K562 (cell line): ENCODE measurements around the gene FLT1. TPM values are rescaled to one million over a fixed set of nuclear protein-coding genes. Genes with fewer than 3 reads are reported as not detected.

Experiments
- DIDO1 ChIP-seq: fragments of 450-650 bp; IDR thresholded peaks from 2 replicates; pipeline ENCODE4 v1.6.1; 2016; ENCODE audit warnings: low read depth, missing biosample characterization, missing genetic modification characterization
- FOXJ2 ChIP-seq: fragments of 200-800 bp; sonication (Bioruptor generic); IDR thresholded peaks from 2 replicates; pipeline ENCODE4 v1.6.1; 2016; ENCODE audit warnings: missing genetic modification characterization, missing compliant biosample characterization
- JUND ChIP-seq, 2 experiments: IDR thresholded peaks; 2 replicates in 1 of 2; 3 replicates in 1 of 2; pipeline ENCODE4 v1.6.1; 2011; ENCODE audit warnings: borderline replicate concordance in 2 of 2, low read depth in 2 of 2, low read length in 2 of 2, improper control_type of control experiment in 1 of 2, missing biosample characterization in 1 of 2, missing genetic modification characterization in 1 of 2, missing genetic modification reagents in 1 of 2
- KDM2B ChIP-seq: fragments of 250-450 bp; sonication (Bioruptor Pico); IDR thresholded peaks from 2 replicates; pipeline ENCODE4 v1.8.0; 2021; ENCODE audit warnings: mild to moderate bottlenecking, moderate library complexity
- MTA3 ChIP-seq: fragments of 450-650 bp; formaldehyde crosslinking; IDR thresholded peaks from 2 replicates; pipeline ENCODE4 v1.6.1; 2017; ENCODE audit warnings: mild to moderate bottlenecking, borderline replicate concordance
- NFIC ChIP-seq: fragments of 450-650 bp; IDR thresholded peaks from 2 replicates; pipeline ENCODE4 v1.6.1; 2017; ENCODE audit warnings: mild to moderate bottlenecking, inconsistent platforms
- NFYB ChIP-seq: IDR thresholded peaks from 2 replicates; pipeline ENCODE4 v1.6.1; 2011; ENCODE audit warnings: mild to moderate bottlenecking, moderate library complexity; ENCODE audit not compliant: insufficient read length; ENCODE audit errors: extremely low read depth
- RB1 ChIP-seq: fragments of 450-650 bp; IDR thresholded peaks from 2 replicates; pipeline ENCODE4 v1.6.1; 2017; ENCODE audit warnings: low read depth, mild to moderate bottlenecking
- RFX1 ChIP-seq: fragments of 450-650 bp; IDR thresholded peaks from 2 replicates; pipeline ENCODE4 v1.6.1; 2016; ENCODE audit warnings: mild to moderate bottlenecking, moderate library complexity
- TFE3 ChIP-seq: fragments of 450-650 bp; formaldehyde crosslinking; IDR thresholded peaks from 2 replicates; pipeline ENCODE4 v1.4.0; 2020; ENCODE audit warnings: mild to moderate bottlenecking, mixed read lengths
- ZBTB5 ChIP-seq: fragments of 450-650 bp; IDR thresholded peaks from 2 replicates; pipeline ENCODE4 v1.6.1; 2017; ENCODE audit warnings: antibody characterized with exemption
- ZNF12 ChIP-seq: sonication (generic); formaldehyde crosslinking; IDR thresholded peaks from 2 replicates; pipeline ENCODE4 v1.4.0; 2020; ENCODE audit warnings: mild to moderate bottlenecking, missing genetic modification reagents
- ZNF584 ChIP-seq: fragments of 200-800 bp; sonication (Bioruptor generic); IDR thresholded peaks from 2 replicates; pipeline ENCODE4 v1.6.1; 2016; ENCODE audit warnings: low read depth, mild to moderate bottlenecking, missing genetic modification characterization, missing compliant biosample characterization
- ZNF79 ChIP-seq: fragments of 250-450 bp; sonication (Bioruptor Pico); IDR thresholded peaks from 2 replicates; pipeline ENCODE4 v1.4.0; 2020; ENCODE audit warnings: low read depth, mild to moderate bottlenecking, moderate library complexity
- polyA plus RNA-seq, 8 experiments: library from polyadenylated mRNA; depleted of rRNA in 4 of 8; stranded (reverse) in 5 of 8; unstranded in 3 of 8; fragments of >200 nt; fragmentation: Nextera tagmentation in 2 of 8; fragmentation: Illumina TruSeq in 1 of 8; extraction: Ambion mirVana in 2 of 8; extraction: Trizol in 1 of 8; gene quantifications; 2 replicates each; pipeline versions ENCODE4 v1.2.1 to v1.2.3, GENCODE V29; 2011 to 2014; ENCODE audit warnings: inconsistent platforms in 1 of 8, missing spikeins in 1 of 8
- total RNA-seq, 7 experiments: library from RNA; depleted of rRNA in 6 of 7; stranded (reverse); fragments of >200 nt in 6 of 7; fragmentation: Illumina TruSeq in 2 of 7; extraction: Trizol in 2 of 7; gene quantifications; 2 replicates each; pipeline versions ENCODE4 v1.2.1 to v1.2.3, GENCODE V29; 2011 to 2021; ENCODE audit warnings: low replicate concordance in 1 of 7
- TF ChIP-seq, protein P1 (sequence below): fragments of 450-650 bp; formaldehyde crosslinking; conservative IDR thresholded peaks from 2 replicates; pipeline ENCODE4 v1.4.0; 2022; ENCODE audit warnings: mild to moderate bottlenecking, missing genetic modification characterization
- TF ChIP-seq, protein P2 (sequence below): fragments of 450-650 bp; IDR thresholded peaks from 2 replicates; pipeline ENCODE4 v1.6.1; 2016; ENCODE audit warnings: low read depth

The FLT1 gene
- total and polyA plus RNA-seq, 9 of the 15 experiments (the other 6 are each of a cell fraction or from before 2014, with no cell fraction given): 0.01 to 2.0 (median 0.22) TPM

GRCh38 chr13:28538932-28539331 lies 44.0 kb upstream of the FLT1 start (continued):
- TF ChIP-seq ZBTB5 (no peak), RB1 (no peak), DIDO1 (tag) (no peak), NFYB (no peak), RFX1 (no peak), FOXJ2 (tag) (no peak), JUND (IDR thresholded peaks at IDR 0.05; ENCODE audit: borderline replicate concordance, low read depth, low read length) (peak; percentile 92), JUND (tag; IDR thresholded peaks at IDR 0.05; ENCODE audit: borderline replicate concordance, low read depth, low read length) (peak; percentile 94; the same call in 2 of the 3 replicates), KDM2B (no peak), TFE3 (no peak), ZNF12 (CRISPR knock-in tag) (no peak), NFIC (peak; percentile 72), ZNF584 (CRISPR knock-in tag) (peak; percentile 100), MTA3 (no peak), ZNF79 (CRISPR knock-in tag) (no peak)
- TF ChIP-seq, protein P1, sequence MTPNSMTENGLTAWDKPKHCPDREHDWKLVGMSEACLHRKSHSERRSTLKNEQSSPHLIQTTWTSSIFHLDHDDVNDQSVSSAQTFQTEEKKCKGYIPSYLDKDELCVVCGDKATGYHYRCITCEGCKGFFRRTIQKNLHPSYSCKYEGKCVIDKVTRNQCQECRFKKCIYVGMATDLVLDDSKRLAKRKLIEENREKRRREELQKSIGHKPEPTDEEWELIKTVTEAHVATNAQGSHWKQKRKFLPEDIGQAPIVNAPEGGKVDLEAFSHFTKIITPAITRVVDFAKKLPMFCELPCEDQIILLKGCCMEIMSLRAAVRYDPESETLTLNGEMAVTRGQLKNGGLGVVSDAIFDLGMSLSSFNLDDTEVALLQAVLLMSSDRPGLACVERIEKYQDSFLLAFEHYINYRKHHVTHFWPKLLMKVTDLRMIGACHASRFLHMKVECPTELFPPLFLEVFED (CRISPR knock-in tag): no peak
- TF ChIP-seq, protein P2, sequence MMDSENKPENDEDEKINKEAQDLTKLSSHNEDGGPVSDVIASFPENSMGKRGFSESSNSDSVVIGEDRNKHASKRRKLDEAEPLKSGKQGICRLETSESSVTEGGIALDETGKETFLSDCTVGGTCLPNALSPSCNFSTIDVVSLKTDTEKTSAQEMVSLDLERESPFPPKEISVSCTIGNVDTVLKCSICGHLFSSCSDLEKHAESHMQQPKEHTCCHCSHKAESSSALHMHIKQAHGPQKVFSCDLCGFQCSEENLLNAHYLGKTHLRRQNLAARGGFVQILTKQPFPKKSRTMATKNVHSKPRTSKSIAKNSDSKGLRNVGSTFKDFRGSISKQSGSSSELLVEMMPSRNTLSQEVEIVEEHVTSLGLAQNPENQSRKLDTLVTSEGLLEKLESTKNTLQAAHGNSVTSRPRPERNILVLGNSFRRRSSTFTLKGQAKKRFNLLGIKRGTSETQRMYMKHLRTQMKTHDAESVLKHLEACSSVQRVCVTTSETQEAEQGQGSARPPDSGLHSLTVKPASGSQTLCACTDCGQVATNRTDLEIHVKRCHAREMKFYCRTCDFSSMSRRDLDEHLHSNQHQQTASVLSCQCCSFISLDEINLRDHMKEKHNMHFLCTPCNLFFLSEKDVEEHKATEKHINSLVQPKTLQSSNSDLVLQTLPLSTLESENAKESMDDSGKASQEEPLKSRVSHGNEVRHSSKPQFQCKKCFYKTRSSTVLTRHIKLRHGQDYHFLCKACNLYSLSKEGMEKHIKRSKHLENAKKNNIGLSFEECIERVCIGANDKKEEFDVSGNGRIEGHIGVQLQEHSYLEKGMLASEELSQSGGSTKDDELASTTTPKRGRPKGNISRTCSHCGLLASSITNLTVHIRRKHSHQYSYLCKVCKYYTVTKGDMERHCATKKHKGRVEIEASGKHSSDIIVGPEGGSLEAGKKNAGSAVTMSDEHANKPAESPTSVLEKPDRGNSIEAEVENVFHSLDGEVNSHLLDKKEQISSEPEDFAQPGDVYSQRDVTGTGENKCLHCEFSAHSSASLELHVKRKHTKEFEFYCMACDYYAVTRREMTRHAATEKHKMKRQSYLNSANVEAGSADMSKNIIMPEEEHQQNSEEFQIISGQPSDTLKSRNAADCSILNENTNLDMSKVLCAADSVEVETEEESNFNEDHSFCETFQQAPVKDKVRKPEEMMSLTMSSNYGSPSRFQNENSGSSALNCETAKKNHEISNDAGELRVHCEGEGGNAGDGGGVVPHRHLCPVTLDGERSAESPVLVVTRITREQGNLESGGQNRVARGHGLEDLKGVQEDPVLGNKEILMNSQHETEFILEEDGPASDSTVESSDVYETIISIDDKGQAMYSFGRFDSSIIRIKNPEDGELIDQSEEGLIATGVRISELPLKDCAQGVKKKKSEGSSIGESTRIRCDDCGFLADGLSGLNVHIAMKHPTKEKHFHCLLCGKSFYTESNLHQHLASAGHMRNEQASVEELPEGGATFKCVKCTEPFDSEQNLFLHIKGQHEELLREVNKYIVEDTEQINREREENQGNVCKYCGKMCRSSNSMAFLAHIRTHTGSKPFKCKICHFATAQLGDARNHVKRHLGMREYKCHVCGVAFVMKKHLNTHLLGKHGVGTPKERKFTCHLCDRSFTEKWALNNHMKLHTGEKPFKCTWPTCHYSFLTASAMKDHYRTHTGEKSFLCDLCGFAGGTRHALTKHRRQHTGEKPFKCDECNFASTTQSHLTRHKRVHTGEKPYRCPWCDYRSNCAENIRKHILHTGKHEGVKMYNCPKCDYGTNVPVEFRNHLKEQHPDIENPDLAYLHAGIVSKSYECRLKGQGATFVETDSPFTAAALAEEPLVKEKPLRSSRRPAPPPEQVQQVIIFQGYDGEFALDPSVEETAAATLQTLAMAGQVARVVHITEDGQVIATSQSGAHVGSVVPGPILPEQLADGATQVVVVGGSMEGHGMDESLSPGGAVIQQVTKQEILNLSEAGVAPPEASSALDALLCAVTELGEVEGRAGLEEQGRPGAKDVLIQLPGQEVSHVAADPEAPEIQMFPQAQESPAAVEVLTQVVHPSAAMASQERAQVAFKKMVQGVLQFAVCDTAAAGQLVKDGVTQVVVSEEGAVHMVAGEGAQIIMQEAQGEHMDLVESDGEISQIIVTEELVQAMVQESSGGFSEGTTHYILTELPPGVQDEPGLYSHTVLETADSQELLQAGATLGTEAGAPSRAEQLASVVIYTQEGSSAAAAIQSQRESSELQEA: no peak
